GM12872 (cell line): Measurements from ENCODE around the gene MST1.

ENCODE experiments used
- CTCF ChIP-seq: IDR thresholded peaks from 3 replicates; pipeline ENCODE4 v1.5.1; 2011; ENCODE audit warnings: low read depth, mild to moderate bottlenecking, low read length, moderate library complexity; ENCODE audit not compliant: insufficient read depth

MST1 gene

GRCh38 chr3:49712631-49713317 is 23.5 kb upstream of the MST1 start:
- TF ChIP-seq CTCF = no peak

GRCh38 chr3:49712166-49712565 is 22.9 kb upstream of the MST1 start:
- TF ChIP-seq CTCF = no peak

- TF ChIP-seq CTCF = no peak
Measured at GRCh38 chr3:49711489-49711888, 22.2 kb upstream of the MST1 start.

- no peak for TF ChIP-seq CTCF
Measured at GRCh38 chr3:49709852-49710251, 20.6 kb upstream of the MST1 start.

GRCh38 chr3:49707113-49707480 is 17.8 kb upstream of the MST1 start:
- TF ChIP-seq CTCF = no peak

- no peak for TF ChIP-seq CTCF
Measured at GRCh38 chr3:49706456-49707112, 17.3 kb upstream of the MST1 start.

GRCh38 chr3:49705390-49705960 is 16.2 kb upstream of the MST1 start:
- no peak for TF ChIP-seq CTCF
